ENCODE measurements around the gene COG1.

Gene COG1

GRCh38 chr17:73198201-73198929 is 5.5 kb downstream of the COG1 start:
- no peak for FAIRE-seq
- no peak for DNase-seq (ENCODE audit: insufficient read length, low spot score)

DNA sequence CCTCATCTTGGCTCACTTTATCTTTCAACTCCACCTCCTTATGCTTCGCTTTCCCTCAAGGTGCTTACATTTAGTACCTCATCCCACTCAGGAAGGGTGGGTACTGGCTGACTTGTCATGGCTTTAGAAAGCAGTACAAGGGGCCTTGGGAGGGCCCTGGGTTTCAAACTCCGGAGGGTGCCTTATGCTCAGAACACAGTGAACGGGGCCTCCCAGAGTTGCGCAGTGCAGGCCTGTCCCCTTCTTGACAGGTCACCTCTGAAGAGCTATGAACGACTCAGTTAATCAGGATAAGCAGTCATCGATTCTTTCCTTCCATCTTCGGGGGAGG is 6.0 kb downstream of the COG1 start:
- FAIRE-seq = no peak
- DNase-seq (ENCODE audit: insufficient read length, low spot score) = no peak

- no peak for FAIRE-seq
- DNase-seq (ENCODE audit: insufficient read length, low spot score) = no peak
Observed at GRCh38 chr17:73199751-73200317, 7.0 kb downstream of the COG1 start.

- no peak for FAIRE-seq
- no peak for DNase-seq (ENCODE audit: insufficient read length, low spot score)
Observed at GRCh38 chr17:73200476-73200875, 7.6 kb downstream of the COG1 start.

- no peak for DNase-seq (ENCODE audit: insufficient read length, low spot score)
- no peak for FAIRE-seq
Observed at GRCh38 chr17:73201215-73202069, 8.6 kb downstream of the COG1 start.

- no peak for DNase-seq (ENCODE audit: insufficient read length, low spot score)
- FAIRE-seq = no peak
Observed at GRCh38 chr17:73203135-73203787, 10.4 kb downstream of the COG1 start.

DNA sequence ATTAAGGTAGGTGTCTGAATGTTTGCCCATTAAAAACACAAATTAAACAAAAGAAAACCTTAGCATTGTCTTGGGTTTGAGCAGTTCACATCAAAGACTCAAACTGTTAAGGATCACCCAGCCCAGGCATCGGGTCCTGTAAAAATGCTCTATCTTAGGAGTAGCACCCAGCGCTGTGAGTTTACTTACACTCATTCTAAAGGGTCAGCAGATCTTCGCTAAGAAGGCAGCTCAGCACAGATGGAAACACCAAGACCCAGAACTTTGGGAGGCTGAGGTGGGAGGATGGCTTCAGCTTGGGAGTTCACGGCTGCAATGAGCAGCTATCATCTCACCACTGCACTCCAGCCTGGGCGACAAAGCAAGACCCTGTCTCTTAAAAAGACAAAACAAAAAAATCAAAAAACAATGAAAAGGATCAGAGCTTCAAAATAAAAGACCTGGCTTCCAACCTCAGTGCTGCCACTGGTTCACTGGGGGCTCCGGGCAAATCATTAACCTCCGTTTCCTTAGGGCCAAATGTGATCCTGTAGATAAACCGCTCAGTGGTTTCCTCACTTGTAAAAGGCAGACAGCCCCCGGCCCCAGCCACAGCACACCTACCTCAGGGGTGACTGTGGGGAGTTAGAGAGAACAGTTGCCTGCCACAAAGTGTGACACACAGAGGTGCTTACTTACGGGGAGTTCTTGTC is 11.1 kb downstream of the COG1 start:
- no peak for FAIRE-seq

GRCh38 chr17:73205459-73205961 is 12.7 kb downstream of the COG1 start:
- FAIRE-seq (no peak), DNase-seq (ENCODE audit: insufficient read length, low spot score) (no peak)

More for the DNA sequence above, 11.1 kb downstream of the COG1 start:
- DNase-seq (ENCODE audit: insufficient read length, low spot score) = no peak

DNA sequence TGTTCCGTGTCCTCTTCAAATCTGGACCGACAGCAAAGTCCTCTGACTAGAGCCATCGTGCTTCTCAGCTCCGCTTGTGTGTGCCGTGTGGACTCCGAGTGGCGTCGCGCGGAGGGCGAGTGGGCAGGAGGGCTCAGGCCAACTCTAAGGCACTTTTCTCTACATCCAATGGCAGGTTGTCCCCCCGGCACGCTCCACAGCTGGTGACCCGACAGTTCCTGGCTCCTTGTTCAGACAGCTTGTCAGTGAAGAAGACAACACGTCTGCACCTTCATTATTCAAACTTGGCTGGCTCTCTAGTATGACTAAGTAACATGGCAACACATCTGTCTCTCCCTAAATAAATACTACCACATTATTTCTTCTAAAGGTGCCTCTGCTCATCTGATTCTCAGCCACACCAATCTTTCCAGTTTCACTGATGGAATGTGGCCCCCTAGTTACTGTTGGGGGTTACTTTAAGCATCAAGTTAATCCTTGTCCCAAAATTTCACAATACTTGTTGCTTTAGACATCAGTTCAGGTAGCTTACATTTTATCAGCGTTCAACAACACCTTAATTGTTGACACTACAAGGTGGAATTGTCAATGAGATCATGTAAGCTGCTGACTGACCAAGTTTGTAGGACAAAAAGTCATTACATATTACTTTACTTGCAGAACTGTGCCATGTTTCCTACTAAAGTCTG is 15.4 kb downstream of the COG1 start:
- FAIRE-seq = no peak
- no peak for DNase-seq (ENCODE audit: insufficient read length, low spot score)

DNA sequence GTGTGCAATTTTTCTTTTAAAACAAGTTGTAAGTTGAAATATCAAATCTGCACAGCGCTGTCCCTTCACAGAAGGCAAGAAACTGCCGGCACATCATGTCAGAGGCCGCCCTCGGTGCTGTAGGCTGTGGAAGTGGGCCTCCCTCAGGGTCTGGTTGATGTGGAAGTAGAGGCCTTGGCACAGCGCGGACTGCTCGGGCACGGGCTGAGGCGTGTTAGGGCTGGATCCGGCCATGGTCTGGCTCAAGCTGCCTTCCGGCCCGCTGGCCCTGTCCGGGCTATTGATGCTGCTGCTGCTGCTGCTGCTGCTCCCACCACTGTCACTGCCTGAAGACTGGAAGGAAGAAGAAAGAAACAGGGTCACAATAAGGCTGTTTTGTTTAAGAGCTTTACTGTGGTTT is 16.6 kb downstream of the COG1 start:
- no peak for DNase-seq (ENCODE audit: insufficient read length, low spot score)
- FAIRE-seq = no peak

DNA sequence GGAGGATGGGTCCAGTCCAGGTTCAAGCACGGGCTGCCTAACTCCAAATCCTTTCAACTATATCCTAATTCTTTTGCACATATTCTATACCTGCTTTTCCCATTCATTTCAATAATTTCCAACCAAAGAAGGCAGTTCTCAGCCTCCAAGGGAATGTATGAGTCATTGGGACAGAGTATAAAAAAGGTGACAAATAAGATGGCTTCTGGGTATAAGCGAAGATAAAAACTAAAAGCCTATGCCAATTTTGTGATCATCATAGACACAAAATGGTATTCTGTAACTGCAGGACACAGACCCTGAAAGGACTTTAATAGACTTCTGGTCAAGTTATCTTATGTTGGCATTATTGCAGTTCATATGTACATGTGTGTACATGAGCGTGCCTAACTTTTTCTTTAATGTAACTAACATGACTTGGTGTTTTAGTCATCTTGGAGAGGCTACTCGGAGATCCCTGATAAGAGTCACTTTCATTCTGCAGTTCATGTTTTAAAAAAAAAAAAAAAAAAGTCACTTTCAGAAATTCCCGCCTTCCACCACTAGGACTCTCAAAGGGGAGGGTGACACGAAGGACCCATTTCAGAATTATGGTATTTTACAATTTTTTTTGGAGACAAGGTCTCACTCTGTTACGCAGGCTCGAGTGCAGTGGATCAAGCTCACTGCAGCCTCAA is 17.3 kb downstream of the COG1 start:
- peak; percentile 32 for DNase-seq (ENCODE audit: insufficient read length, low spot score)
- FAIRE-seq = no peak

DNA sequence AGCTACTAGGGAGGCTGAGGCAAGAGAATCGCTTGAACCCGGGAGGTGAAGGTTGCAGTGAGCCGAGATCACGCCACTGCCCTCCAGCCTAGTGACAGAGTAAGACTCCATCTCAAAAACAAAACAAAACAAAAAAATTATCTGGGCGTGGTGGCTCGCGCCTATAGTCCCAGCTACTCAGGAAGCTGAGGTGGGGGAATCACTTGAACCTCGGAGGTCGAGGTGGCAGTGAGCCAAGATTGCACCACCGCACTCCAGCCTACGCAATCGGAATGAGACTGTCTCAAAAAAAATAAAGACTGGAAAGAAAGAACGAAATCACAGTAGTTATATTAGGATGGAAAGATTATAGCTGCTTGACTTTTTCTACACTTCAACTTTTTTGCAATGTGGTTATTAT is 18.9 kb downstream of the COG1 start:
- DNase-seq (ENCODE audit: insufficient read length, low spot score) (no peak), FAIRE-seq (no peak)

DNA sequence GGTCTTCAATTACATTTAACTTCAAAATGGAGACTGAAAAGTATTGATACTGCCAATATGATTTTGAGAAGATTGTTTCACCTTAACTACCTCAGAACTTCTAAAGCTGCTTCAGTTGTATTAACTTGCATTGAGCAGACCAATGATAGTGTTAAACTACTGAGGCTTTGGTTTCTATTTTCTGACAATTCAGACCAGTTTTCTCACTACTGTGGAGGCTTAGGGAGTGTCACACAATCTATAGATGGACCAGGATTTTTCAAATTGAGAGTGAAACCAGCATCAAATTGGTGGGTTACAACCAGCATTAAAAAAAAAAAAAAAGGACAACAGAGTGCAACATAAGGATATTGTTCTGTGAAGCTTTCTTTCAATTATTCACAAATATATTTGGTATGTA is 21.2 kb downstream of the COG1 start:
- no peak for FAIRE-seq
- no peak for DNase-seq (ENCODE audit: insufficient read length, low spot score)

DNA sequence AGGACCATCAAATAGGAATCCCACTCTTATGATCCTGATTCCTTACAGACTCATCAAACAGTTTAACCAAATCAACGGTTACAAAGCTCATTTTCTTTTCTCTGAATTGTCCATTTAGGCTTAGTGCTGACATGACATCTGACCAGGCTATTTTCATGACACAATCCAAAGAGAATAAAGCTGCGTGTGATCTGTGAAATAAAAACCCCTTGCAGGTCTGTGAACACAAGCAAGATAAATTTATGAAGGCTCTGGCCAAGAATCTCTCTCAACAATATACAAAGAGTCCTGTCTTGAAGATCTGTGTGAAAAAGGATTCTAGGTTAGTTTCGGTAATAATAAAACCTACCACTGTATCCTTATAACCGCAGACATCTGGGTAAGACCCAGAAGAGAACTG is 22.0 kb downstream of the COG1 start:
- no peak for DNase-seq (ENCODE audit: insufficient read length, low spot score)
- FAIRE-seq = no peak

- no peak for FAIRE-seq
- no peak for DNase-seq (ENCODE audit: insufficient read length, low spot score)
Observed at GRCh38 chr17:73215447-73215846, 22.6 kb downstream of the COG1 start.

DNA sequence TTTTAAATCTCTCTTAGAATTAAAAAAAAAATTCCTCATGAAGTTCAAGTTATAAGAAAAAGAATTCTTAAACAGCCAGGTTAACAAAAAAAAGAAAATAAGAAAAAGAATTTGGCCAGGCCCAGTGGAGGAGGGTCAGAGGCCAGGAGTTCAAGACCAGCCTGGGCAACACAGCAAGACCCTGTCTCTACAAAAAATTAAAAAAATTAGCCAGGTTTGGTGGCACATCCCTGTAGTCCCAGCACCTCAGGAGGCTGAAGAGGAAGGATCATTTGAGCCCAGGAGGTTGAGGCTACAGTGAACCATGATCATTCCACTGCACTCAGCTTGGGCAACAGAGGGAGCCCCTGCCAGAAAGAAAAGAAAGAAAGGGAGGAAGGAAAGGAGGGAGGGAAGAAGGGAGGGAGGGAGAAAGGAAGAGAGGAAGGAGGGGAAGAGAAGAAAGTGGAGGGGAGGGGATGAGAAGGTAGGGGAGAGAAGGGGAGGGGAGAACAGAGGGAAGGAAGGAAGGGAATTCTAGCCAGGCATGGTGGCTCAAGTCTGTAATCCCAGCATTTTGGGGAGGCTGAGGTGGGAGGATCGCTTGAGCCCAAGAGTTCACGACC is 30.9 kb downstream of the COG1 start:
- DNase-seq (ENCODE audit: insufficient read length, low spot score) (no peak), FAIRE-seq (no peak)

- DNase-seq (ENCODE audit: insufficient read length, low spot score) (no peak), FAIRE-seq (no peak)
Observed at GRCh38 chr17:73224237-73224636, 31.4 kb downstream of the COG1 start.

GRCh38 chr17:73224663-73225305 is 31.9 kb downstream of the COG1 start:
- peak; percentile 89 for FAIRE-seq
- DNase-seq (ENCODE audit: insufficient read length, low spot score) = no peak

Measured in HTR-8/SVneo (cell line).